ENCODE data around the gene FAM229A. TPM values are rescaled to one million over a fixed set of nuclear protein-coding genes. Genes with fewer than 3 reads are reported as not detected.

FAM229A gene
- polyA plus RNA-seq, 2 of the 4 experiments (the other 2 are of a cell fraction): 3.5 to 5.6 TPM

DNA sequence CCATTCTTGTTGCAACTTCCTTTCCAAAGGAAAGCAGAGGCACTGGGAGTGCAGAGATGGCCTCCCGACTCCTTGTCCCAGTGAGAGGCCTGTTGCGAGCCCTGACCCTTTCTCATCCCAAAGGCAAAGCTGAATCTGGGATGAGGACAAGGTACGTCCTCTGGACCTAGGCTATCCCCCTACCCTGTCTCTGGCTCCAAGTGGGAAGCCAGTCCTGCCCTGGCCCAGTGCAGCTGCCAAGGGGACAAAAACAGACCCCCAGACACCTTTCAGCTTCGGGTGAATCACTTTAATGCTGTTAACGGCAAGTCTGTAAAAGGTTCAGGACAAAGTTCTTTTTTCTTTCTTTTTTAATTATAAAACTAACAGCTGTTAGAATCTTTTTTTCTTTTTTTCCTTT is 2.6 kb upstream of the FAM229A start:
- WGBS (ENCODE audit: missing lambda C conversion rate): 87% methylated on average over 5 of the region's 5 CpGs
- Histone ChIP-seq H3K27ac (no peak overlapping the region), H3K4me1 (no peaks in the 10 kb centered on the region), H3K9me3 (no peaks in the 10 kb centered on the region), H3K4me2 (no peak overlapping the region), H3K4me3 (no peak overlapping the region)
- ATAC-seq (no peak), FAIRE-seq (no peak), DNase-seq (ENCODE audit: low read depth in 1 of 2, low spot score in 1 of 2) (no peak)
- ChIA-PET CTCF (interaction anchor here (1.1 to 1.8 kb wide), 2 partner anchors 13 to 149 kb away, joined by 3 to 5 read pairs; no protein-coding TSS in a partner anchor), POLR2A (no interaction called here)
- no peak for TF ChIP-seq PBX3 (IDR thresholded peaks at IDR 0.05)
- no peak for TF ChIP-seq HMGXB4 (CRISPR knock-in tag; IDR thresholded peaks at IDR 0.05; ENCODE audit: borderline replicate concordance)
- no peak for TF ChIP-seq CHD2 (IDR thresholded peaks at IDR 0.05; ENCODE audit: low read length, partially characterized antibody)
- no peak for TF ChIP-seq HDAC2 (IDR thresholded peaks at IDR 0.05)
- TF ChIP-seq KDM1A (IDR thresholded peaks at IDR 0.05; ENCODE audit: low read depth): no peak
- no peak for TF ChIP-seq NR3C1 (IDR thresholded peaks at IDR 0.05)
- no peak for TF ChIP-seq ZNF302 (CRISPR knock-in tag; IDR thresholded peaks at IDR 0.05)
- TF ChIP-seq, protein P1, sequence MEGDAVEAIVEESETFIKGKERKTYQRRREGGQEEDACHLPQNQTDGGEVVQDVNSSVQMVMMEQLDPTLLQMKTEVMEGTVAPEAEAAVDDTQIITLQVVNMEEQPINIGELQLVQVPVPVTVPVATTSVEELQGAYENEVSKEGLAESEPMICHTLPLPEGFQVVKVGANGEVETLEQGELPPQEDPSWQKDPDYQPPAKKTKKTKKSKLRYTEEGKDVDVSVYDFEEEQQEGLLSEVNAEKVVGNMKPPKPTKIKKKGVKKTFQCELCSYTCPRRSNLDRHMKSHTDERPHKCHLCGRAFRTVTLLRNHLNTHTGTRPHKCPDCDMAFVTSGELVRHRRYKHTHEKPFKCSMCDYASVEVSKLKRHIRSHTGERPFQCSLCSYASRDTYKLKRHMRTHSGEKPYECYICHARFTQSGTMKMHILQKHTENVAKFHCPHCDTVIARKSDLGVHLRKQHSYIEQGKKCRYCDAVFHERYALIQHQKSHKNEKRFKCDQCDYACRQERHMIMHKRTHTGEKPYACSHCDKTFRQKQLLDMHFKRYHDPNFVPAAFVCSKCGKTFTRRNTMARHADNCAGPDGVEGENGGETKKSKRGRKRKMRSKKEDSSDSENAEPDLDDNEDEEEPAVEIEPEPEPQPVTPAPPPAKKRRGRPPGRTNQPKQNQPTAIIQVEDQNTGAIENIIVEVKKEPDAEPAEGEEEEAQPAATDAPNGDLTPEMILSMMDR (IDR thresholded peaks at IDR 0.05): no peak
- TF ChIP-seq HOXB5 (CRISPR knock-in tag; IDR thresholded peaks at IDR 0.05): no peak
- TF ChIP-seq GATA3 (IDR thresholded peaks at IDR 0.05; ENCODE audit: borderline replicate concordance): no peak
- TF ChIP-seq E2F6 (IDR thresholded peaks at IDR 0.05; ENCODE audit: borderline replicate concordance, low read depth): no peak
- no peak for TF ChIP-seq TFCP2L1 (CRISPR knock-in tag; IDR thresholded peaks at IDR 0.05)

DNA sequence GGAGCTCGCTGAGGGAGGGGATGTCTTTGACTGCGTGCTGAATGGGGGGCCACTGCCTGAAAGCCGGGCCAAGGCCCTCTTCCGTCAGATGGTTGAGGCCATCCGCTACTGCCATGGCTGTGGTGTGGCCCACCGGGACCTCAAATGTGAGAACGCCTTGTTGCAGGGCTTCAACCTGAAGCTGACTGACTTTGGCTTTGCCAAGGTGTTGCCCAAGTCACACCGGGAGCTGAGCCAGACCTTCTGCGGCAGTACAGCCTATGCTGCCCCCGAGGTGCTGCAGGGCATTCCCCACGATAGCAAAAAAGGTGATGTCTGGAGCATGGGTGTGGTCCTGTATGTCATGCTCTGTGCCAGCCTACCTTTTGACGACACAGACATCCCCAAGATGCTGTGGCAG is 1.4 kb upstream of the FAM229A start:
- CTCF ChIA-PET: interaction anchor here (0.6 to 1.6 kb wide), 2 partner anchors 13 to 18 kb away, joined by 4 read pairs; no protein-coding TSS in a partner anchor
- no peaks in the 10 kb centered on the region for H3K9me3 ChIP-seq
- no peak overlapping the region for H3K27ac ChIP-seq
- 85% methylated on average over 8 of the region's 12 CpGs for WGBS (ENCODE audit: missing lambda C conversion rate)
- ATAC-seq: no peak
- H3K4me3 ChIP-seq: no peak overlapping the region
- POLR2A ChIA-PET: no interaction called here
- TF ChIP-seq CHD2 (IDR thresholded peaks at IDR 0.05; ENCODE audit: low read length, partially characterized antibody): no peak
- H3K4me1 ChIP-seq: no peaks in the 10 kb centered on the region
- no peak for FAIRE-seq
- no peak overlapping the region for H3K4me2 ChIP-seq
- DNase-seq (ENCODE audit: low read depth in 1 of 2, low spot score in 1 of 2): no peak

DNA sequence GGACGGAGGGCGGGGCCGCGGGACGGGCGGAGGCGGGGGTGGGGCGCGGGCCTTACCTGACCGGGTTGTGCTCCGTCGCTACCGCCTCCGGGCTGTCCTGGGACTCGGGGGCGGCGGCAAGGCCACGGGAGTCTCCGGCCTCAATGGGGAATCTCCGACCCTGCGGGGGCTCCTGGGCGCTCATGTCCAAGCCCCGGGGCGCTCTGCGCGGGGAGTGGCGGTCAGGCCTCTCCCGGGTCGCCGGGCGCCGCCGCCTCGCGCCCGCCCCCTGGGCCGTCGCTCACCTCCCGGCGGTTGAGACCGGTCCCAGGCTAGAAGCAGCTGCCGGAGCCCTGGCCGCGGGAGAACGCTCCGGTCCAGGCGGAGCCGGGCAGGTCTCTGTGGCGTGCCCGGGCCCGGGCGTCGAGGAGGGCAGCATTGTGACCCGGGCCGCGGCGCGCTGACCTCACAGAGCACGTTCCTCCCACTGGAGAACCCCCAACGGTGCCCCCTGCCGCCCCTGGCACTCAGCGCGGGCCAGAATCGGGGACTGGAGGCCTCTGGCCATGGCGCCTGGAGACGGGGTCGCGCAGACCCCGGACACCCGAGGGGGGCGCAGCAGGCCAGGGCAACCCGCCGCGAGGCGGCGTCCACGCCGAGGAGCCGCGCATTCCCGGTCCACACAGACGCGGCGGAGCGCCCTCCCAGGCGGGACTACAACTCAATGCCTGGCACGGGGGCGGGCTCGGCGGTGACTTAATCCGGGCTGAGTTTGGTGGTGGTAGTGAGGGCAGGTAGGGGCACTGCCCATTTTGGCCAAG is 411 bp downstream of the FAM229A start:
- no peaks in the 10 kb centered on the region for H3K9me3 ChIP-seq
- WGBS (ENCODE audit: missing lambda C conversion rate): 95% methylated on average over 22 of the region's 91 CpGs
- no peak for ATAC-seq
- no peak for DNase-seq (ENCODE audit: low read depth in 1 of 2, low spot score in 1 of 2)
- ChIA-PET CTCF (no interaction called here), POLR2A (no interaction called here)
- FAIRE-seq: no peak
- H3K27ac ChIP-seq: no peak overlapping the region
- H3K4me3 ChIP-seq: no peak overlapping the region
- TF ChIP-seq CBX8 (IDR thresholded peaks at IDR 0.05) (no peak), EHF (CRISPR knock-in tag; IDR thresholded peaks at IDR 0.05) (no peak), MYC (IDR thresholded peaks at IDR 0.05; ENCODE audit: borderline replicate concordance, low read length) (no peak), MAZ (IDR thresholded peaks at IDR 0.05; ENCODE audit: borderline replicate concordance, low read depth, low read length) (no peak), REST (IDR thresholded peaks at IDR 0.05) (no peak), FOSB (CRISPR knock-in tag; IDR thresholded peaks at IDR 0.05) (no peak), FOXS1 (CRISPR knock-in tag; IDR thresholded peaks at IDR 0.05) (no peak)
- H3K4me2 ChIP-seq: no peak overlapping the region
- no peaks in the 10 kb centered on the region for H3K4me1 ChIP-seq

All from A549 (cell line).